MM.1S (cell line): ENCODE results near the gene DOCK11.
"Not testable (repeated sequence)": the region's sequence is repeated elsewhere in the genome, so short reads cannot be mapped to it uniquely, and the experiment has no call there.

Experiments used
- DNase-seq: peaks from one replicate; pipeline ENCODE4 v3.0.0-alpha.2; 2015
- H2AFZ ChIP-seq: fragments of 300-600 bp; sonication (generic); 2 replicates; pipeline ENCODE4 v1.6.0; 2016; ENCODE audit warnings: antibody characterized with exemption, low read length
- H3F3A ChIP-seq: fragments of 300-600 bp; sonication (generic); 2 replicates; pipeline ENCODE4 v1.6.1; 2016; ENCODE audit warnings: mild to moderate bottlenecking, antibody characterized with exemption, low read length, moderate library complexity, mixed read lengths; ENCODE audit not compliant: insufficient read depth
- H3K27ac ChIP-seq: fragments of 300-600 bp; sonication (generic); 2 replicates; pipeline ENCODE4 v1.5.1; 2016; ENCODE audit warnings: mild to moderate bottlenecking, low read length
- H3K27me3 ChIP-seq: fragments of 300-600 bp; sonication (generic); replicated peaks from 2 replicates; pipeline ENCODE4 v1.6.0; 2016; ENCODE audit warnings: low read length; ENCODE audit not compliant: insufficient read depth
- H3K36me3 ChIP-seq: fragments of 300-600 bp; sonication (generic); replicated peaks from 2 replicates; pipeline ENCODE4 v1.6.1; 2016; ENCODE audit warnings: mild to moderate bottlenecking, low read length, mixed read lengths; ENCODE audit not compliant: insufficient read depth
- H3K4me1 ChIP-seq: fragments of 300-600 bp; sonication (generic); 2 replicates; pipeline ENCODE4 v1.6.1; 2016; ENCODE audit warnings: low read length, mixed read lengths
- H3K4me2 ChIP-seq: fragments of 300-600 bp; sonication (generic); 2 replicates; pipeline ENCODE4 v1.6.0; 2016; ENCODE audit warnings: low read depth, low read length
- H3K4me3 ChIP-seq: fragments of 300-600 bp; sonication (generic); 2 replicates; pipeline ENCODE4 v1.5.1; 2016; ENCODE audit warnings: low read length, mixed read lengths
- H3K79me2 ChIP-seq: fragments of 300-600 bp; sonication (generic); 2 replicates; pipeline ENCODE4 v1.6.1; 2016; ENCODE audit warnings: mixed run types, low read length, mixed read lengths
- H3K9ac ChIP-seq: fragments of 300-600 bp; sonication (generic); 2 replicates; pipeline ENCODE4 v1.6.1; 2016; ENCODE audit warnings: low read length, mixed read lengths
- H3K9me2 ChIP-seq: fragments of 300-600 bp; sonication (generic); replicated peaks from 2 replicates; pipeline ENCODE4 v1.6.1; 2016; ENCODE audit warnings: mild to moderate bottlenecking, low read length, mixed read lengths; ENCODE audit not compliant: insufficient read depth
- H3K9me3 ChIP-seq: fragments of 300-600 bp; sonication (generic); replicated peaks from 2 replicates; pipeline ENCODE4 v1.6.1; 2016; ENCODE audit warnings: mild to moderate bottlenecking, low read length, mixed read lengths; ENCODE audit not compliant: insufficient read depth
- H4K20me1 ChIP-seq: fragments of 300-600 bp; sonication (generic); 2 replicates; pipeline ENCODE4 v1.6.1; 2016; ENCODE audit warnings: mild to moderate bottlenecking, low read length, moderate library complexity, mixed read lengths; ENCODE audit not compliant: insufficient read depth
- CTCF ChIP-seq: fragments of 300-600 bp; sonication (generic); IDR thresholded peaks from 2 replicates; pipeline ENCODE4 v1.5.1; 2016; ENCODE audit warnings: antibody characterized with exemption, low read length, mixed read lengths
- EZH2 ChIP-seq: fragments of 300-600 bp; sonication (generic); optimal IDR thresholded peaks from 2 replicates; pipeline ENCODE3; 2017; ENCODE audit warnings: low read depth, mild to moderate bottlenecking, antibody characterized with exemption, low read length, mixed read lengths
- EZH2phosphoT487 ChIP-seq: fragments of 300-600 bp; sonication (generic); IDR thresholded peaks from 2 replicates; pipeline ENCODE4 v1.6.1; 2018; ENCODE audit warnings: antibody characterized with exemption, low read length

DOCK11 gene

GRCh38 chrX:118474586-118474985 is 21.0 kb upstream of the DOCK11 start:
- H4K20me1 ChIP-seq: no peaks in the 10 kb centered on the region
- H3K9me3 ChIP-seq: no peaks in the 10 kb centered on the region
- no peaks in the 10 kb centered on the region for H3K36me3 ChIP-seq
- TF ChIP-seq EZH2phosphoT487 (no peak), CTCF (no peak), EZH2 (no peak)
- DNase-seq: no peak
- no peak overlapping the region for H3K4me2 ChIP-seq
- H3K27me3 ChIP-seq: no peaks in the 10 kb centered on the region
- H3F3A ChIP-seq: no peaks in the 10 kb centered on the region
- no peak overlapping the region for H3K9ac ChIP-seq
- no peak overlapping the region for H2AFZ ChIP-seq
- H3K9me2 ChIP-seq: no peaks in the 10 kb centered on the region
- no peaks in the 10 kb centered on the region for H3K79me2 ChIP-seq
- no peak overlapping the region for H3K4me3 ChIP-seq
- H3K27ac ChIP-seq: no peak overlapping the region
- H3K4me1 ChIP-seq: no peaks in the 10 kb centered on the region

GRCh38 chrX:118475903-118476302 is 19.7 kb upstream of the DOCK11 start:
- no peak for DNase-seq
- no peaks in the 10 kb centered on the region for H3F3A ChIP-seq
- no peaks in the 10 kb centered on the region for H3K4me1 ChIP-seq
- H3K9me2 ChIP-seq: no peaks in the 10 kb centered on the region
- H3K4me3 ChIP-seq: no peak overlapping the region
- H3K27me3 ChIP-seq: no peaks in the 10 kb centered on the region
- no peak overlapping the region for H3K27ac ChIP-seq
- H4K20me1 ChIP-seq: no peaks in the 10 kb centered on the region
- H2AFZ ChIP-seq: no peak overlapping the region
- H3K9me3 ChIP-seq: no peaks in the 10 kb centered on the region
- H3K9ac ChIP-seq: no peak overlapping the region
- no peaks in the 10 kb centered on the region for H3K79me2 ChIP-seq
- TF ChIP-seq EZH2: no peak
- TF ChIP-seq EZH2phosphoT487: no peak
- TF ChIP-seq CTCF: no peak
- no peaks in the 10 kb centered on the region for H3K36me3 ChIP-seq
- H3K4me2 ChIP-seq: no peak overlapping the region

GRCh38 chrX:118480172-118480571 is 15.4 kb upstream of the DOCK11 start:
- Histone ChIP-seq H3F3A (no peaks in the 10 kb centered on the region), H3K9ac (no peak overlapping the region), H4K20me1 (no peaks in the 10 kb centered on the region), H3K4me2 (no peak overlapping the region), H3K79me2 (no peaks in the 10 kb centered on the region), H3K36me3 (no peaks in the 10 kb centered on the region), H3K9me2 (no peaks in the 10 kb centered on the region), H3K27me3 (no peaks in the 10 kb centered on the region), H3K9me3 (no peaks in the 10 kb centered on the region), H2AFZ (no peak overlapping the region), H3K4me3 (no peak overlapping the region), H3K27ac (no peak overlapping the region), H3K4me1 (no peaks in the 10 kb centered on the region)
- no peak for DNase-seq
- TF ChIP-seq CTCF: no peak

GRCh38 chrX:118482384-118482783 is 13.2 kb upstream of the DOCK11 start:
- H3K4me2 ChIP-seq, DNase-seq, H4K20me1 ChIP-seq, H3K27me3 ChIP-seq, H2AFZ ChIP-seq, H3F3A ChIP-seq, H3K4me1 ChIP-seq, H3K9me3 ChIP-seq, H3K4me3 ChIP-seq, H3K79me2 ChIP-seq, H3K36me3 ChIP-seq, H3K9ac ChIP-seq, H3K27ac ChIP-seq, H3K9me2 ChIP-seq: not testable (repeated sequence)
